GM23248 (cell line): Measurements from ENCODE around the gene ARAP1.

Experiments
- EZH2 ChIP-seq: fragments of 200-600 bp; sonication (generic); IDR thresholded peaks from 2 replicates; pipeline ENCODE4 v1.6.1; 2018; ENCODE audit warnings: antibody characterized with exemption, mild to moderate bottlenecking; ENCODE audit not compliant: insufficient read depth, poor library complexity, severe bottlenecking
- EZH2phosphoT487 ChIP-seq: fragments of 200-600 bp; sonication (generic); IDR thresholded peaks from 2 replicates; pipeline ENCODE4 v1.6.1; 2018; ENCODE audit warnings: antibody characterized with exemption, moderate library complexity, mild to moderate bottlenecking, low read depth; ENCODE audit not compliant: insufficient read depth

DNA sequence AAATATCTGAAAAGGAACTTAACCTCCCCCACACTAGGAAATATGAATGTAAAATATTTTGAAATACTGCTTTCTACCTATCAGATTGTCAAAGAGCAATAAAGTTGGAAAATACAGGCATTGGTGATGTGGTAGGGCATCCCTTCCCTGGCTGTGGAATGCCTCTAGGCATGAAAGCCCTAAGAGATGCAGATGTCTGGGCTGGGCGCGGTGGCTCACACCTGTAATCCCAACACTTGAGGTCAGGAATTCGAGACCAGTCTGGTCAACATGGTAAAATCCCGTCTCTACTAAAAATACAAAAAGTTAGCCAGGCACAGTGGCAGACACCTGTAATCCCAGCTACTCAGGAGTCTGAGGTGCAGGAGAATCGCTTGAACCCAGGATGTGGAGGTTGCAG lies 22.0 kb downstream of the ARAP1 start:
- TF ChIP-seq EZH2phosphoT487 = no peak
- no peak for TF ChIP-seq EZH2
